Mononuclear cell (primary cell): Measurements from ENCODE around the gene PRKD1. TPM values are rescaled to one million over a fixed set of nuclear protein-coding genes. Genes with fewer than 3 reads are reported as not detected.

Experiments
- H3K27me3 ChIP-seq: 2 replicates; pipeline ENCODE4 v1.6.0; 2011; ENCODE audit warnings: low read length, control low read depth; ENCODE audit not compliant: insufficient read depth
- H3K4me1 ChIP-seq: 2 replicates; pipeline ENCODE4 v1.5.1; 2011; ENCODE audit warnings: mild to moderate bottlenecking, low read length, control low read depth; ENCODE audit not compliant: insufficient read depth
- H3K4me3 ChIP-seq: 2 replicates; pipeline ENCODE4 v1.5.1; 2011; ENCODE audit warnings: mild to moderate bottlenecking, low read length, moderate library complexity
- H3K9me3 ChIP-seq: 2 replicates; pipeline ENCODE4 v1.5.1; 2011; ENCODE audit warnings: low read depth, mild to moderate bottlenecking, control low read depth, low read length
- total RNA-seq: library from RNA; depleted of rRNA; stranded (reverse); fragments of >200 nt; gene quantifications from one replicate; pipeline ENCODE4 v1.2.3, GENCODE V29; 2012

PRKD1 gene
- total RNA-seq, 1 donor = not detected

- H3K4me1 ChIP-seq = no peaks in the 10 kb centered on the region
- H3K27me3 ChIP-seq = no peaks in the 10 kb centered on the region
- H3K4me3 ChIP-seq = no peak overlapping the region
- H3K9me3 ChIP-seq = peaks cover 7% of the 10 kb centered on the region
Observed at GRCh38 chr14:29684926-29685325, 242.7 kb downstream of the PRKD1 start.

- H3K9me3 ChIP-seq = peaks cover 7% of the 10 kb centered on the region
- no peaks in the 10 kb centered on the region for H3K4me1 ChIP-seq
- no peak overlapping the region for H3K4me3 ChIP-seq
- H3K27me3 ChIP-seq = no peaks in the 10 kb centered on the region
Observed at GRCh38 chr14:29682789-29683188, 244.9 kb downstream of the PRKD1 start.

- no peak overlapping the region for H3K4me3 ChIP-seq
- H3K9me3 ChIP-seq = peaks cover 1% of the 10 kb centered on the region
- no peaks in the 10 kb centered on the region for H3K4me1 ChIP-seq
- no peaks in the 10 kb centered on the region for H3K27me3 ChIP-seq
Observed at GRCh38 chr14:29681316-29681715, 246.3 kb downstream of the PRKD1 start.

- Histone ChIP-seq H3K4me3 (no peak overlapping the region), H3K27me3 (no peaks in the 10 kb centered on the region), H3K9me3 (no peaks in the 10 kb centered on the region), H3K4me1 (no peaks in the 10 kb centered on the region)
Observed at GRCh38 chr14:29674566-29675285, 252.9 kb downstream of the PRKD1 start.

GRCh38 chr14:29672831-29673230 is 254.8 kb downstream of the PRKD1 start:
- Histone ChIP-seq H3K4me3 (no peak overlapping the region), H3K27me3 (no peaks in the 10 kb centered on the region), H3K9me3 (no peaks in the 10 kb centered on the region), H3K4me1 (no peaks in the 10 kb centered on the region)

GRCh38 chr14:29671034-29671433 is 256.6 kb downstream of the PRKD1 start:
- H3K27me3 ChIP-seq = no peaks in the 10 kb centered on the region
- H3K4me1 ChIP-seq = no peaks in the 10 kb centered on the region
- no peak overlapping the region for H3K4me3 ChIP-seq
- no peaks in the 10 kb centered on the region for H3K9me3 ChIP-seq

- H3K9me3 ChIP-seq = no peaks in the 10 kb centered on the region
- H3K4me1 ChIP-seq = no peaks in the 10 kb centered on the region
- no peak overlapping the region for H3K4me3 ChIP-seq
- no peaks in the 10 kb centered on the region for H3K27me3 ChIP-seq
Observed at GRCh38 chr14:29668201-29668600, 259.4 kb downstream of the PRKD1 start.

GRCh38 chr14:29664515-29664914 is 263.1 kb downstream of the PRKD1 start:
- Histone ChIP-seq H3K27me3 (no peaks in the 10 kb centered on the region), H3K4me1 (no peaks in the 10 kb centered on the region), H3K4me3 (no peak overlapping the region), H3K9me3 (no peaks in the 10 kb centered on the region)

- H3K4me3 ChIP-seq = no peak overlapping the region
Observed at GRCh38 chr14:29663281-29663801, 264.3 kb downstream of the PRKD1 start.

GRCh38 chr14:29654901-29655550 is 272.6 kb downstream of the PRKD1 start:
- Histone ChIP-seq H3K4me3 (no peak overlapping the region), H3K9me3 (no peaks in the 10 kb centered on the region), H3K4me1 (no peaks in the 10 kb centered on the region), H3K27me3 (no peaks in the 10 kb centered on the region)

More at GRCh38 chr14:29663281-29663801, 264.3 kb downstream of the PRKD1 start:
- no peaks in the 10 kb centered on the region for H3K27me3 ChIP-seq
- no peaks in the 10 kb centered on the region for H3K4me1 ChIP-seq
- no peaks in the 10 kb centered on the region for H3K9me3 ChIP-seq

GRCh38 chr14:29653303-29653702 is 274.3 kb downstream of the PRKD1 start:
- Histone ChIP-seq H3K4me1 (no peaks in the 10 kb centered on the region), H3K4me3 (no peak overlapping the region), H3K27me3 (no peaks in the 10 kb centered on the region), H3K9me3 (no peaks in the 10 kb centered on the region)

GRCh38 chr14:29652571-29652970 is 275.1 kb downstream of the PRKD1 start:
- Histone ChIP-seq H3K27me3 (no peaks in the 10 kb centered on the region), H3K4me3 (no peak overlapping the region), H3K9me3 (peaks cover 4% of the 10 kb centered on the region), H3K4me1 (no peaks in the 10 kb centered on the region)

- no peaks in the 10 kb centered on the region for H3K27me3 ChIP-seq
- peaks cover 11% of the 10 kb centered on the region for H3K9me3 ChIP-seq
- H3K4me3 ChIP-seq = no peak overlapping the region
- H3K4me1 ChIP-seq = no peaks in the 10 kb centered on the region
Observed at GRCh38 chr14:29650554-29651269, 276.9 kb downstream of the PRKD1 start.

GRCh38 chr14:29649170-29649569 is 278.5 kb downstream of the PRKD1 start:
- no peaks in the 10 kb centered on the region for H3K4me1 ChIP-seq
- peaks cover 11% of the 10 kb centered on the region for H3K9me3 ChIP-seq
- H3K4me3 ChIP-seq = no peak overlapping the region
- no peaks in the 10 kb centered on the region for H3K27me3 ChIP-seq

- peaks cover 11% of the 10 kb centered on the region for H3K9me3 ChIP-seq
- no peaks in the 10 kb centered on the region for H3K4me1 ChIP-seq
- no peak overlapping the region for H3K4me3 ChIP-seq
- H3K27me3 ChIP-seq = no peaks in the 10 kb centered on the region
Observed at GRCh38 chr14:29648045-29648444, 279.6 kb downstream of the PRKD1 start.
